H1 (cell line): ENCODE results near the gene PRKAR1B. TPM values are rescaled to one million over a fixed set of nuclear protein-coding genes. Genes with fewer than 3 reads are reported as not detected.

ENCODE experiments used
- CTCF ChIA-PET: fragments of 300-600 bp; sonication (Branson Sonifier 250); formaldehyde crosslinking; loops from one replicate; lab custom pipeline; 2021; ENCODE audit not compliant: partially characterized antibody; lab: Charles Lee
- POLR2A ChIA-PET: fragments of 300-600 bp; sonication (Branson Sonifier 250); formaldehyde crosslinking; loops from one replicate; lab custom pipeline; 2021; ENCODE audit warnings: inconsistent platforms; ENCODE audit not compliant: partially characterized antibody; lab: Charles Lee
- DNase-seq, 2 experiments: peaks; one replicate each; pipeline versions ENCODE4 v3.0.0 to v3.0.0-alpha.2; 2010 to 2022; ENCODE audit warnings: low spot score in 2 of 2, low read depth in 1 of 2, mixed read lengths in 1 of 2
- FAIRE-seq: peaks from 2 replicates; lab custom pipeline; 2011; peaks lifted over from hg19 to GRCh38; lab: Jason Lieb, UNC
- H2AFZ ChIP-seq: 2 replicates; pipeline ENCODE4 v1.8.1; 2012; ENCODE audit warnings: low read length, inconsistent platforms
- H2AK5ac ChIP-seq: 2 replicates; pipeline ENCODE4 v1.6.1; 2013; ENCODE audit warnings: low read depth, low read length
- H2BK120ac ChIP-seq: replicated peaks from 2 replicates; pipeline ENCODE3; 2013; ENCODE audit warnings: low read depth, low read length, inconsistent platforms
- H2BK12ac ChIP-seq: 2 replicates; pipeline ENCODE4 v1.6.1; 2013; ENCODE audit warnings: low read depth, low read length
- H2BK15ac ChIP-seq: 2 replicates; pipeline ENCODE4 v1.6.1; 2013; ENCODE audit warnings: low read length
- H2BK20ac ChIP-seq: 2 replicates; pipeline ENCODE4 v1.6.1; 2013; ENCODE audit warnings: low read length
- H2BK5ac ChIP-seq: 2 replicates; pipeline ENCODE4 v1.6.1; 2013; ENCODE audit warnings: low read depth, low read length
- H3K14ac ChIP-seq: 2 replicates; pipeline ENCODE4 v1.6.1; 2013; ENCODE audit warnings: inconsistent platforms; ENCODE audit not compliant: insufficient read length
- H3K18ac ChIP-seq: 2 replicates; pipeline ENCODE4 v1.6.1; 2013; ENCODE audit warnings: low read length; ENCODE audit errors: extremely low read depth
- H3K23ac ChIP-seq: 2 replicates; pipeline ENCODE4 v1.6.1; 2013; ENCODE audit warnings: inconsistent platforms; ENCODE audit not compliant: insufficient read length
- H3K23me2 ChIP-seq: 2 replicates; pipeline ENCODE4 v1.6.1; 2013; ENCODE audit warnings: low read depth, low read length
- H3K27ac ChIP-seq: 2 replicates; pipeline ENCODE4 v1.6.1; 2011; ENCODE audit warnings: low read depth, low read length, inconsistent platforms
- H3K27me3 ChIP-seq, 4 experiments: replicated peaks in 1 of 4; 1 replicate in 1 of 4; 2 replicates in 3 of 4; pipeline versions ENCODE4 v1.6.1 to v1.8.1; 2011 to 2013; ENCODE audit warnings: low read length in 3 of 4, mild to moderate bottlenecking in 3 of 4, inconsistent platforms in 2 of 4, mixed read lengths in 2 of 4, moderate library complexity in 1 of 4; ENCODE audit not compliant: control insufficient read depth in 3 of 4, insufficient read depth in 3 of 4; ENCODE audit errors: extremely low read depth in 1 of 4
- H3K36me3 ChIP-seq, 4 experiments: 2 replicates each; pipeline versions ENCODE4 v1.6.1 to v1.8.1; 2011 to 2013; ENCODE audit warnings: mild to moderate bottlenecking in 4 of 4, low read length in 3 of 4, moderate library complexity in 2 of 4, control low read depth in 1 of 4, inconsistent platforms in 1 of 4; ENCODE audit not compliant: insufficient read depth in 4 of 4, control insufficient read depth in 2 of 4
- H3K4ac ChIP-seq: replicated peaks from 2 replicates; pipeline ENCODE3; 2013; ENCODE audit warnings: low read length, low read depth, mixed read lengths, inconsistent platforms; ENCODE audit not compliant: insufficient read length
- H3K4me1 ChIP-seq, 4 experiments: replicated peaks in 1 of 4; 1 replicate in 1 of 4; 2 replicates in 3 of 4; pipeline versions ENCODE4 v1.6.1 to v1.8.1; 2011 to 2013; ENCODE audit warnings: low read length in 3 of 4, inconsistent platforms in 2 of 4, mixed read lengths in 1 of 4; ENCODE audit not compliant: insufficient read depth in 4 of 4, control insufficient read depth in 3 of 4
- H3K4me2 ChIP-seq, 2 experiments: 2 replicates each; pipeline versions ENCODE4 v1.6.1 to v1.8.1; 2011 to 2013; ENCODE audit warnings: low read depth in 2 of 2, low read length in 2 of 2, control low read depth in 1 of 2, inconsistent platforms in 1 of 2, mild to moderate bottlenecking in 1 of 2; ENCODE audit not compliant: insufficient read depth in 1 of 2
- H3K4me3 ChIP-seq, 4 experiments: fragments of 200-600, 300-600 bp in 1 of 4; sonication (generic), shearing (Covaris generic), sonication (Bioruptor Twin) in 1 of 4; 2 replicates each; pipeline versions ENCODE4 v1.5.1 to v1.8.1; 2011 to 2016; ENCODE audit warnings: low read length in 4 of 4, low read depth in 3 of 4, control low read depth in 2 of 4, inconsistent platforms in 2 of 4, mild to moderate bottlenecking in 2 of 4, mixed read lengths in 1 of 4, moderate library complexity in 1 of 4; ENCODE audit not compliant: insufficient read depth in 2 of 4; ENCODE audit errors: extremely low read depth in 1 of 4
- H3K56ac ChIP-seq: replicated peaks from 2 replicates; pipeline ENCODE3; 2013; ENCODE audit warnings: low read depth, mild to moderate bottlenecking, mixed read lengths, low read length, inconsistent platforms; ENCODE audit not compliant: insufficient read length
- H3K79me1 ChIP-seq: 2 replicates; pipeline ENCODE4 v1.6.1; 2013; ENCODE audit warnings: low read depth, low read length, control low read depth
- H3K79me2 ChIP-seq, 2 experiments: 2 replicates each; pipeline versions ENCODE4 v1.6.1 to v1.8.1; 2012 to 2013; ENCODE audit warnings: low read length in 2 of 2, mild to moderate bottlenecking in 2 of 2, inconsistent platforms in 1 of 2; ENCODE audit not compliant: insufficient read depth in 2 of 2, control insufficient read depth in 1 of 2
- H3K9ac ChIP-seq, 4 experiments: replicated peaks in 1 of 4; 1 replicate in 1 of 4; 2 replicates in 3 of 4; pipeline versions ENCODE4 v1.6.1 to v1.8.1; 2011 to 2013; ENCODE audit warnings: low read depth in 3 of 4, low read length in 3 of 4, control low read depth in 2 of 4, mild to moderate bottlenecking in 2 of 4, moderate library complexity in 2 of 4, inconsistent platforms in 1 of 4; ENCODE audit errors: extremely low read depth in 1 of 4
- H3K9me3 ChIP-seq, 2 experiments: 2 replicates each; pipeline versions ENCODE4 v1.6.1 to v1.8.1; 2012 to 2013; ENCODE audit warnings: mild to moderate bottlenecking in 2 of 2, moderate library complexity in 2 of 2, control low read depth in 1 of 2, inconsistent platforms in 1 of 2, low read depth in 1 of 2, low read length in 1 of 2, mixed read lengths in 1 of 2; ENCODE audit not compliant: insufficient read depth in 2 of 2
- H4K20me1 ChIP-seq, 2 experiments: replicated peaks in 1 of 2; 2 replicates each; pipeline versions ENCODE3 to v1.8.1; 2011 to 2013; ENCODE audit warnings: inconsistent platforms in 2 of 2, low read length in 2 of 2, mild to moderate bottlenecking in 1 of 2; ENCODE audit not compliant: insufficient read depth in 2 of 2, control insufficient read depth in 1 of 2
- H4K5ac ChIP-seq: 2 replicates; pipeline ENCODE4 v1.6.1; 2013; ENCODE audit warnings: low read length, low read depth, mixed read lengths, inconsistent platforms; ENCODE audit not compliant: insufficient read length
- H4K8ac ChIP-seq: 2 replicates; pipeline ENCODE4 v1.8.0; 2013; ENCODE audit warnings: mild to moderate bottlenecking, moderate library complexity, low read length, inconsistent platforms; ENCODE audit not compliant: insufficient read depth; ENCODE audit errors: extremely low read depth
- H4K91ac ChIP-seq: replicated peaks from 2 replicates; pipeline ENCODE3; 2013; ENCODE audit warnings: low read length, mixed read lengths, inconsistent platforms; ENCODE audit not compliant: insufficient read length
- BRCA1 ChIP-seq: IDR thresholded peaks from 2 replicates; pipeline ENCODE4 v1.6.1; 2012; ENCODE audit warnings: low read depth, low read length, improper control_type of control experiment
- SP4 ChIP-seq: IDR thresholded peaks from 2 replicates; pipeline ENCODE4 v1.6.1; 2012; ENCODE audit warnings: low read length, inconsistent platforms
- WGBS, 2 experiments: shearing (Covaris generic) in 1 of 2; methylation state at CpG; one replicate each; pipeline versions ENCODE4 v1.1.6 to v1.1.7; 2013 to 2015; ENCODE audit warnings: low lambda C conversion rate in 2 of 2, mixed read lengths in 2 of 2, inconsistent platforms in 1 of 2, low coverage in 1 of 2, missing lambda C conversion rate in 1 of 2; ENCODE audit not compliant: insufficient replicate concordance in 2 of 2, insufficient coverage in 1 of 2, insufficient read length in 1 of 2; ENCODE audit errors: extremely low coverage in 1 of 2, missing lambda C conversion rate in 1 of 2; 5-methylcytosine and 5-hydroxymethylcytosine counted together
- polyA plus RNA-seq, 7 experiments: library from polyadenylated mRNA; depleted of rRNA in 3 of 7; stranded (reverse) in 5 of 7; unstranded in 2 of 7; fragments of >200 nt in 5 of 7; fragments of 200-250 nt in 2 of 7; gene quantifications; 1 replicate in 5 of 7; 2 replicates in 1 of 7; 4 replicates in 1 of 7; pipeline versions ENCODE4 v1.2.1 to v1.2.3, GENCODE V29; 2011 to 2013; ENCODE audit warnings: missing spikeins in 2 of 7, mixed read lengths in 2 of 7
- total RNA-seq: library from RNA; stranded (reverse); fragmentation: NEBNext Ultra II Directional; extraction: Animal tissue kit (Norgen Biotek cat#: 25700); gene quantifications from 2 replicates; pipeline ENCODE4 v1.2.1, GENCODE V29; 2021

The PRKAR1B gene
- total and polyA plus RNA-seq, 2 of the 8 experiments (the other 6 are each of a cell fraction or from before 2014, with no cell fraction given): 12.3 to 55.7 TPM

DNA sequence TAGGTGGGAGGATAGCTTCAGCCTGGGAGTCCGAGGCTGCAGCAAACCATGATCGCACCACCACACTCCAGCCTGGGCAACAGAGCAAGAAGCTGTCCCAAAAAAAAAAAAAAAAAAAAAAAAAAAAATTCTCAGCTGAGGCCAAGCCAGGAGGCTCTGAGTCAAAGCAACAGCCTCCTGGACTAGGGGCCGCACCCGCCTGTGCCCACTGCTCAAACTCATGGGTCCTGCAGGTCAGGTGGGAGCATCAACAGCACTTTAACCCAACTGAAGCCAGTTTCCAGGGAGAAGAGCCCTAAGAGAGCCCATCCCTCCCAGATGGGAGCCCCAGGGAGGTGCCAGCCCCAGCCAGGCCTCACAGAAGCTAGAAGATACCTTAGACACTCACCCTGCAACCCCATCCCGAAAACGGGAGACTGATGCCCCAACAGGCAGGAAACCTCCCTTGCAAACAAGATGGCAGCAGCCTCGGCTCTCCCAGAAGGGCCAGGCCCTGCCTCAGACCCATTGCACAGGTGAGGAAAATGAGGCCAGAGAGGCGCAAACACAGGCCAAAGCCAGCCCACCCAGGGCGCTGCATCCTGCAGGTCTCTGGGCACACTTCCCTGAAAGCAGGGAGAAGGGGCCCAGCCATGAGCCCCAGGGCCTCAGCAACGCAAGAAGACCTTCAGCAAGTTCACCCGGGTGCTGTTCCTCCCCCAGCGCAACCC is 218.5 kb downstream of the PRKAR1B start:
- H2BK120ac ChIP-seq: no peak overlapping the region
- H4K8ac ChIP-seq: peak overlapping the region; percentile 57; the same call in 1 of the 2 replicates
- no peaks in the 10 kb centered on the region for H3K9me3 ChIP-seq
- H3K27ac ChIP-seq: no peak overlapping the region
- TF ChIP-seq SP4: no peak
- no peak for TF ChIP-seq BRCA1
- H3K79me1 ChIP-seq: peaks cover 2% of the 10 kb centered on the region
- H2BK12ac ChIP-seq: no peak overlapping the region
- H4K20me1 ChIP-seq: peaks cover 8 to 16% of the 10 kb centered on the region in 2 experiments
- H2BK20ac ChIP-seq: no peak overlapping the region
- no peak for FAIRE-seq
- no peak overlapping the region for H2BK15ac ChIP-seq
- H3K4me1 ChIP-seq: peaks cover 0 to 11% (median 6%) of the 10 kb centered on the region in 4 experiments; a peak in 6 of 7 replicates
- ChIA-PET CTCF (no interaction called here), POLR2A (interaction anchor here (1.0 to 1.5 kb wide), 2 partner anchors 11 to 17 kb away, joined by 3 to 4 read pairs; partner anchors contain the start of gene PDGFA)
- no peak overlapping the region for H2BK5ac ChIP-seq
- no peaks in the 10 kb centered on the region for H3K23me2 ChIP-seq
- H4K91ac ChIP-seq: no peak overlapping the region
- no peak overlapping the region for H3K4ac ChIP-seq
- H3K79me2 ChIP-seq: peaks cover 0 to 21% of the 10 kb centered on the region in 2 experiments; a peak in 2 of 4 replicates
- no peaks in the 10 kb centered on the region; a peak in 1 of 7 replicates for H3K27me3 ChIP-seq
- no peak overlapping the region for H2AFZ ChIP-seq
- no peak overlapping the region for H3K56ac ChIP-seq
- H4K5ac ChIP-seq: no peak overlapping the region
- no peak overlapping the region for H3K23ac ChIP-seq
- H3K36me3 ChIP-seq: peaks cover 0 to 26% (median 9%) of the 10 kb centered on the region in 4 experiments; a peak in 6 of 8 replicates
- H3K9ac ChIP-seq: no peak overlapping the region
- DNase-seq: no peak
- H3K4me2 ChIP-seq: no peak overlapping the region
- H3K14ac ChIP-seq: no peak overlapping the region
- 89% methylated on average over 9 of the region's 12 CpGs; no CpG with 5 or more reads in 1 of the 2 experiments for WGBS, 2 experiments
- H3K4me3 ChIP-seq: no peak overlapping the region
- H3K18ac ChIP-seq: no peak overlapping the region
- H2AK5ac ChIP-seq: no peak overlapping the region
